ENCODE results near the gene SNX19.
"Not testable (repeated sequence)": the region's sequence is repeated elsewhere in the genome, so short reads cannot be mapped to it uniquely, and the experiment has no call there.

DNA sequence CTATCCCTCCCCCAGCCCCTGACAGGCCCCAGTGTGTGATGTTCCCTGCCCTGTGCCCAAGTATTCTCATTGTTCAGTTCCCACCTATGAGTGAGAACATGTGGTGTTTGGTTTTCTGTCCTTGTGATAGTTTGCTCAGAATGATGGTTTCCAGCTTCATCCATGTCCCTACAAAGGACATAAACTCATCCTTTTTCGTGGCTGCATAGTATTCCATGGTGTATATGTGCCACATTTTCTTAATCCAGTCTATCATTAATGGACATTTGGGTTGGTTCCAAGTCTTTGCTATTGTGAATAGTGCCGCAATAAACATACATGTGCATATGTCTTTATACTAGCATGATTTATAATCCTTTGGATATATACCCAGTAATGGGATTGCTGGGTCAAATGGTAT, 60.6 kb downstream of the SNX19 start:
- TF ChIP-seq, protein P1, sequence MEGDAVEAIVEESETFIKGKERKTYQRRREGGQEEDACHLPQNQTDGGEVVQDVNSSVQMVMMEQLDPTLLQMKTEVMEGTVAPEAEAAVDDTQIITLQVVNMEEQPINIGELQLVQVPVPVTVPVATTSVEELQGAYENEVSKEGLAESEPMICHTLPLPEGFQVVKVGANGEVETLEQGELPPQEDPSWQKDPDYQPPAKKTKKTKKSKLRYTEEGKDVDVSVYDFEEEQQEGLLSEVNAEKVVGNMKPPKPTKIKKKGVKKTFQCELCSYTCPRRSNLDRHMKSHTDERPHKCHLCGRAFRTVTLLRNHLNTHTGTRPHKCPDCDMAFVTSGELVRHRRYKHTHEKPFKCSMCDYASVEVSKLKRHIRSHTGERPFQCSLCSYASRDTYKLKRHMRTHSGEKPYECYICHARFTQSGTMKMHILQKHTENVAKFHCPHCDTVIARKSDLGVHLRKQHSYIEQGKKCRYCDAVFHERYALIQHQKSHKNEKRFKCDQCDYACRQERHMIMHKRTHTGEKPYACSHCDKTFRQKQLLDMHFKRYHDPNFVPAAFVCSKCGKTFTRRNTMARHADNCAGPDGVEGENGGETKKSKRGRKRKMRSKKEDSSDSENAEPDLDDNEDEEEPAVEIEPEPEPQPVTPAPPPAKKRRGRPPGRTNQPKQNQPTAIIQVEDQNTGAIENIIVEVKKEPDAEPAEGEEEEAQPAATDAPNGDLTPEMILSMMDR (IDR thresholded peaks at IDR 0.05; ENCODE audit: low read length): not testable (repeated sequence)
- TF ChIP-seq EZH2 (IDR thresholded peaks at IDR 0.05; ENCODE audit: borderline replicate concordance, low read length): not testable (repeated sequence)

All from OCI-LY1 (cell line).